Activated CD4-positive, alpha-beta memory T cell treated with anti-CD3 and anti-CD28 coated beads for 36 hours (primary cell): ENCODE data around the gene SNX4. TPM values are rescaled to one million over a fixed set of nuclear protein-coding genes. Genes with fewer than 3 reads are reported as not detected.

Experiments used
- CTCF ChIA-PET: fragments of 350-600 bp; sonication (Branson Sonifier 250); formaldehyde crosslinking; loops from one replicate; lab custom pipeline; 2021; ENCODE audit warnings: antibody characterized with exemption, inconsistent platforms; lab: Charles Lee
- POLR2A ChIA-PET: fragments of 350-600 bp; sonication (Branson Sonifier 250); formaldehyde crosslinking; loops from one replicate; lab custom pipeline; 2021; ENCODE audit warnings: antibody characterized with exemption; lab: Charles Lee
- DNase-seq: peaks from one replicate; pipeline ENCODE4 v3.0.0-alpha.2; 2020
- H3K27ac Mint-ChIP-seq: one replicate; pipeline ENCODE4 v1.8.0; 2021; ENCODE audit warnings: mixed read lengths
- H3K27me3 Mint-ChIP-seq: one replicate; pipeline ENCODE4 v1.8.0; 2021; ENCODE audit warnings: mixed read lengths
- H3K36me3 Mint-ChIP-seq: one replicate; pipeline ENCODE4 v1.8.0; 2021; ENCODE audit warnings: mixed read lengths
- H3K4me1 Mint-ChIP-seq: one replicate; pipeline ENCODE4 v1.8.0; 2021; ENCODE audit warnings: low read depth, mixed read lengths
- H3K4me3 Mint-ChIP-seq: one replicate; pipeline ENCODE4 v1.8.0; 2021; ENCODE audit warnings: mild to moderate bottlenecking, mixed read lengths
- H3K9me3 Mint-ChIP-seq: one replicate; pipeline ENCODE4 v1.8.0; 2021; ENCODE audit warnings: mixed read lengths
- intact Hi-C: fragments of 100-400 bp; cut with micrococcal nuclease; formaldehyde crosslinking; loops from one replicate; pipeline ENCODE4 v1.15.1; 2023
- total RNA-seq, 2 experiments: library from RNA; stranded (reverse); gene quantifications; one replicate each; pipeline ENCODE4 v1.2.3, GENCODE V29; 2021

The SNX4 gene
- total RNA-seq, 2 experiments from 2014 or later: 32.9 to 36.8 TPM

DNA sequence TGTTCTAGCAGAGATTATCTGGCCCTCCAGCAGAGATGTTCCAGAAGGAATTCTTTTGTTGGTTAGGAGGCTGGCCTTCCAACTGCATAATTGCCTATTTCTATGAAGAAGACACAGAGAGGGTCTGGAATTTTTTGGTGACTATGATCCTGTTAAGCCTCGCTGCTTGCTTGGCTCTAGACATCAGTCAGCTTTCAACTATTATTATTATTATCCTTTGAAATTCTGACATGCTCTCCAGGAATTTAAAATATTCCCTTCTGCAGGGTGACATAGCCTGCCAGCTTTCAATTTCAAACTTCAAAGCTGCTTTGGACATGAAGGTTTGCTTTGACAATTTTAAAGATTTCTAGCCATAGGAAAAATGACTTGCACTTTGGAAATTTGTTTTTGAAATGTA lies 118.6 kb downstream of the SNX4 start:
- DNase-seq: no peak
- POLR2A ChIA-PET: no interaction called here
- intact Hi-C loops: no loop called here
- Mint-ChIP-seq H3K27ac (no peak overlapping the region), H3K27me3 (peaks cover 7% of the 10 kb centered on the region), H3K4me3 (no peak overlapping the region), H3K9me3 (peaks cover 12% of the 10 kb centered on the region), H3K4me1 (no peaks in the 10 kb centered on the region), H3K36me3 (no peaks in the 10 kb centered on the region)
- CTCF ChIA-PET: no interaction called here

DNA sequence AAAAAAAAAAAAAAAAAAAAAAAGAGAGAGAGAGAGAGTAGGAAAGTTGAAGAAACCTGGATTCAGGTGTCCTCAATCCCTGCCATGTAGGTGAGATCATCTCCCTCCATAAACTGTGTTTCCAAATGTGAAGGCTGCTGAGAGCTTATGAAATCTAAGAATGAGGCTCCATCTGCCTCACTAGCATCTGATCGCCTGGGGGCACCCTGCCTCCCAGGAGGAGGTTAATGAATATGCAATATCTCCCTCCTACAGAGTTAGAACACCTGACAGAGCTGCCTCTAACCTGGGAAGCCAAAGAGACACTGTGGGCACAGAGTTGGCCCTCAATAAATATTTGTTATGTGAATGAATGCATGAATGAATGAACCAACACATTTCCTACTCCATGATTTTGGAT lies 121.0 kb downstream of the SNX4 start:
- CTCF ChIA-PET: no interaction called here
- DNase-seq: no peak
- Mint-ChIP-seq H3K4me1 (no peaks in the 10 kb centered on the region), H3K4me3 (no peak overlapping the region), H3K36me3 (no peaks in the 10 kb centered on the region), H3K27me3 (peaks cover 6% of the 10 kb centered on the region), H3K9me3 (no peaks in the 10 kb centered on the region), H3K27ac (no peak overlapping the region)
- POLR2A ChIA-PET: no interaction called here
- intact Hi-C loops: no loop called here

Other genes starting within 250 kb of the SNX4 start
- 10 to 100 TPM; 27.9 to 29.9 TPM for gene ZNF148, start 144.9 kb downstream of the SNX4 start, total RNA-seq
- 10 to 100 TPM; 10.4 to 10.7 TPM for gene OSBPL11, start 75.3 kb upstream of the SNX4 start, total RNA-seq